Omental fat pad (tissue), 4 donors: ENCODE results near the gene PCDHB7. TPM values are rescaled to one million over a fixed set of nuclear protein-coding genes. Genes with fewer than 3 reads are reported as not detected.
"Not testable (repeated sequence)": the region's sequence is repeated elsewhere in the genome, so short reads cannot be mapped to it uniquely, and the experiment has no call there.

ENCODE experiments used
- ATAC-seq: fragments of 150-250 bp; one replicate; pipeline ENCODE4 v1.9.1; 2016; ENCODE audit warnings: mild to moderate bottlenecking, moderate library complexity; ENCODE audit not compliant: low FRiP score
- DNase-seq: peaks from one replicate; pipeline ENCODE4 v3.0.0-alpha.2; 2019; ENCODE audit warnings: low spot score
- CTCF ChIP-seq, 3 donors: fragments of 450-650 bp; IDR thresholded peaks; one replicate each; pipeline ENCODE4 v1.5.1; 2016 to 2017; ENCODE audit warnings: antibody characterized with exemption in 3 of 3, mild to moderate bottlenecking in 3 of 3, moderate library complexity in 2 of 3
- total RNA-seq, 4 donors: library from RNA; depleted of rRNA; stranded (reverse); fragments of >200 nt; gene quantifications; one replicate each; pipeline ENCODE4 v1.1.0, GENCODE V29; 2016

Gene PCDHB7
- total RNA-seq, 4 donors from 2014 or later: 0.94 to 3.3 (median 1.5) TPM

GRCh38 chr5:141150224-141150992, 22.0 kb upstream of the PCDHB7 start:
- ATAC-seq (no peak), DNase-seq (no peak)
- TF ChIP-seq CTCF (IDR thresholded peaks at IDR 0.05): no peak

GRCh38 chr5:141150993-141151325, 21.5 kb upstream of the PCDHB7 start:
- ATAC-seq (no peak), DNase-seq (no peak)
- no peak for TF ChIP-seq CTCF (IDR thresholded peaks at IDR 0.05)

- not testable (repeated sequence) for ATAC-seq, DNase-seq
Observed at GRCh38 chr5:141151632-141152031, 20.8 kb upstream of the PCDHB7 start.

GRCh38 chr5:141152096-141152495, 20.3 kb upstream of the PCDHB7 start:
- not testable (repeated sequence) for ATAC-seq, DNase-seq

GRCh38 chr5:141155540-141156374, 16.7 kb upstream of the PCDHB7 start:
- no peak for ATAC-seq
- DNase-seq: no peak
- TF ChIP-seq CTCF (IDR thresholded peaks at IDR 0.05): no peak

- ATAC-seq, DNase-seq: not testable (repeated sequence)
Observed at GRCh38 chr5:141157356-141157755, 15.1 kb upstream of the PCDHB7 start.

GRCh38 chr5:141157901-141158300, 14.5 kb upstream of the PCDHB7 start:
- not testable (repeated sequence) for ATAC-seq, DNase-seq

- not testable (repeated sequence) for ATAC-seq, DNase-seq
Observed at GRCh38 chr5:141174291-141175104, 2.1 kb downstream of the PCDHB7 start.

GRCh38 chr5:141175933-141176332, 3.5 kb downstream of the PCDHB7 start:
- no peak for DNase-seq
- no peak for TF ChIP-seq CTCF (IDR thresholded peaks at IDR 0.05)
- ATAC-seq: no peak

- not testable (repeated sequence) for ATAC-seq, DNase-seq
Observed at GRCh38 chr5:141177577-141178191, 5.2 kb downstream of the PCDHB7 start, which contains the start of gene PCDHB8. PCDHB8 (plus strand) TSS chr5:141177790; CDS start chr5:141178035, 245 bp downstream.

GRCh38 chr5:141179371-141179770, 6.9 kb downstream of the PCDHB7 start:
- ATAC-seq: not testable (repeated sequence)

GRCh38 chr5:141179876-141180275, 7.4 kb downstream of the PCDHB7 start:
- DNase-seq, ATAC-seq: not testable (repeated sequence)

More at GRCh38 chr5:141179371-141179770, 6.9 kb downstream of the PCDHB7 start:
- DNase-seq: not testable (repeated sequence)
